OCI-LY1 (cell line): ENCODE data around the gene RPS3A.
"Not testable (repeated sequence)": the region's sequence is repeated elsewhere in the genome, so short reads cannot be mapped to it uniquely, and the experiment has no call there.

Source experiments
- H2AFZ ChIP-seq: fragments of 200-600 bp; sonication (generic), shearing (Covaris generic); 2 replicates; pipeline ENCODE4 v1.6.0; 2014; ENCODE audit warnings: antibody characterized with exemption, mild to moderate bottlenecking, low read length
- H3F3A ChIP-seq: fragments of 200-600 bp; sonication (generic), shearing (Covaris generic); 2 replicates; pipeline ENCODE4 v1.6.0; 2014; ENCODE audit warnings: mild to moderate bottlenecking, antibody characterized with exemption, low read length, moderate library complexity; ENCODE audit not compliant: insufficient read depth
- H3K27ac ChIP-seq: fragments of 200-600 bp; sonication (generic); 2 replicates; pipeline ENCODE4 v1.5.1; 2014; ENCODE audit warnings: low read length, mixed run types, mild to moderate bottlenecking, low read depth; ENCODE audit not compliant: poor library complexity, severe bottlenecking
- H3K27me3 ChIP-seq: fragments of 200-600 bp; sonication (generic); 2 replicates; pipeline ENCODE4 v1.6.0; 2014; ENCODE audit warnings: antibody characterized with exemption, mild to moderate bottlenecking, low read length, moderate library complexity; ENCODE audit not compliant: insufficient read depth
- H3K36me3 ChIP-seq: fragments of 200-600 bp; sonication (generic); 2 replicates; pipeline ENCODE4 v1.6.1; 2014; ENCODE audit warnings: mild to moderate bottlenecking, antibody characterized with exemption, low read length, moderate library complexity, mixed read lengths; ENCODE audit not compliant: insufficient read depth
- H3K4me1 ChIP-seq: fragments of 200-600 bp; sonication (generic); 2 replicates; pipeline ENCODE4 v1.5.1; 2014; ENCODE audit warnings: mild to moderate bottlenecking, low read length, moderate library complexity; ENCODE audit not compliant: insufficient read depth, severe bottlenecking
- H3K4me2 ChIP-seq: fragments of 200-600 bp; sonication (generic), shearing (Covaris generic); 2 replicates; pipeline ENCODE4 v1.6.1; 2014; ENCODE audit warnings: low read length
- H3K4me3 ChIP-seq: fragments of 200-600 bp; sonication (generic); 2 replicates; pipeline ENCODE4 v1.5.1; 2014; ENCODE audit warnings: low read length, low read depth, mild to moderate bottlenecking, mixed read lengths; ENCODE audit not compliant: poor library complexity, severe bottlenecking
- H3K79me2 ChIP-seq: fragments of 200-600 bp; shearing (Covaris generic); 2 replicates; pipeline ENCODE4 v1.6.1; 2016; ENCODE audit warnings: mixed run types, low read length, mixed read lengths; ENCODE audit not compliant: insufficient read depth
- H3K9ac ChIP-seq: fragments of 200-600 bp; sonication (generic), shearing (Covaris generic); 2 replicates; pipeline ENCODE4 v1.6.1; 2014; ENCODE audit warnings: mild to moderate bottlenecking, low read length, mixed read lengths
- H3K9me2 ChIP-seq: fragments of 200-600 bp; sonication (generic), shearing (Covaris generic); 2 replicates; pipeline ENCODE4 v1.6.1; 2014; ENCODE audit warnings: low read depth, mild to moderate bottlenecking, low read length, mixed read lengths
- H3K9me3 ChIP-seq: fragments of 200-600 bp; shearing (Covaris generic); 2 replicates; pipeline ENCODE4 v1.6.1; 2014; ENCODE audit warnings: low read length, mixed read lengths
- H4K20me1 ChIP-seq: fragments of 200-600 bp; sonication (generic), shearing (Covaris generic); 2 replicates; pipeline ENCODE4 v1.6.0; 2016; ENCODE audit warnings: mild to moderate bottlenecking, low read length; ENCODE audit not compliant: insufficient read depth
- EZH2 ChIP-seq: fragments of 200-600 bp; sonication (generic), shearing (Covaris generic); IDR thresholded peaks from 2 replicates; pipeline ENCODE4 v1.8.0; 2017; ENCODE audit warnings: borderline replicate concordance, mixed run types, mild to moderate bottlenecking, antibody characterized with exemption, low read length, moderate library complexity, mixed read lengths
- TF ChIP-seq, protein P1 (sequence below): fragments of 200-600 bp; sonication (generic), shearing (Covaris generic); IDR thresholded peaks from 2 replicates; pipeline ENCODE4 v1.5.1; 2017; ENCODE audit warnings: mild to moderate bottlenecking, antibody characterized with exemption, low read length, moderate library complexity, mixed read lengths

The RPS3A gene

DNA sequence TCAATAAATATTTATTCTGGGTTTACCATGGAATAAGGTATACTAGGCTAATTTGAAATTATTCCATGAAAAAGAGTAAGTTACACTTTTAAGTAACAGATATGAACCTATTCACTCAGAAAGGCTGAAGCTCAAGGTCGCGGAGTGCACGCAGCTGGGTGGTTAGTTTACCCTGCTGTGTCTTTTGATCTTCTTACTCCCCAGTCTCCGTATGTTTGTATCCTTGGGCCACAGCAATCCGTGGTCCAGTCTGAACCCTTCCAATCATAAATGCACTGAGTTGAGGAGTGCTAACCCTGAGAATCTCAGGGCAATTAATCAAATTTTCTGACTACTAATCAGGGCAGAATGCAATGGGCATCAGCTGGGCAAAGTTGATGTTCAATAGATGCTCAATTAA lies 33.9 kb downstream of the RPS3A start:
- no peaks in the 10 kb centered on the region for H3K79me2 ChIP-seq
- no peaks in the 10 kb centered on the region for H3K4me1 ChIP-seq
- no peak overlapping the region for H3K4me2 ChIP-seq
- H3K36me3 ChIP-seq, result no peaks in the 10 kb centered on the region
- H3K27me3 ChIP-seq, result 0 out of 2 replicates have a peak, but pooled peaks cover 3% of the 10 kb centered on the region
- H3K4me3 ChIP-seq, result no peak overlapping the region
- H3K9ac ChIP-seq, result no peak overlapping the region
- no peaks in the 10 kb centered on the region for H3F3A ChIP-seq
- H3K27ac ChIP-seq, result no peak overlapping the region
- TF ChIP-seq, protein P1, sequence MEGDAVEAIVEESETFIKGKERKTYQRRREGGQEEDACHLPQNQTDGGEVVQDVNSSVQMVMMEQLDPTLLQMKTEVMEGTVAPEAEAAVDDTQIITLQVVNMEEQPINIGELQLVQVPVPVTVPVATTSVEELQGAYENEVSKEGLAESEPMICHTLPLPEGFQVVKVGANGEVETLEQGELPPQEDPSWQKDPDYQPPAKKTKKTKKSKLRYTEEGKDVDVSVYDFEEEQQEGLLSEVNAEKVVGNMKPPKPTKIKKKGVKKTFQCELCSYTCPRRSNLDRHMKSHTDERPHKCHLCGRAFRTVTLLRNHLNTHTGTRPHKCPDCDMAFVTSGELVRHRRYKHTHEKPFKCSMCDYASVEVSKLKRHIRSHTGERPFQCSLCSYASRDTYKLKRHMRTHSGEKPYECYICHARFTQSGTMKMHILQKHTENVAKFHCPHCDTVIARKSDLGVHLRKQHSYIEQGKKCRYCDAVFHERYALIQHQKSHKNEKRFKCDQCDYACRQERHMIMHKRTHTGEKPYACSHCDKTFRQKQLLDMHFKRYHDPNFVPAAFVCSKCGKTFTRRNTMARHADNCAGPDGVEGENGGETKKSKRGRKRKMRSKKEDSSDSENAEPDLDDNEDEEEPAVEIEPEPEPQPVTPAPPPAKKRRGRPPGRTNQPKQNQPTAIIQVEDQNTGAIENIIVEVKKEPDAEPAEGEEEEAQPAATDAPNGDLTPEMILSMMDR, result no peak
- TF ChIP-seq EZH2, result no peak
- no peaks in the 10 kb centered on the region for H3K9me2 ChIP-seq
- no peaks in the 10 kb centered on the region for H4K20me1 ChIP-seq
- no peaks in the 10 kb centered on the region for H3K9me3 ChIP-seq
- no peak overlapping the region for H2AFZ ChIP-seq

DNA sequence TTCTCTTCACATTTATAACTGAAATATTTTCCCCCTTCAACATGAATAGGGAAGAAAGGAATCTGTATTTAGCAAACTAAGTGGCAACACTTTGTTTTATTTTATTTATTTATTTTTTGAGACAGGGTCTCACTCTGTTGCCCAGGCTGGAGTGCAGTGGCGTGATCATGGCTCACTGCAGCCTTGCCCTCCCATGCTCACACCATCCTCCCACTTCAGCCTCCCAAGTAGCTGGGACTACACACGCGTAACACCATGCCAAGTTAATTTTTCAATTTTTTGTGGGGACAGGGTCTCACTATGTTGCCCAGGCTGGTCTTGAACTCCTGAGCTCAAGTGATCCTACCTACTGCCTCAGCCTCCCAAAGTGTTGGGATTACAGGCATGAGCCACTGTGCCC lies 36.6 kb downstream of the RPS3A start:
- H3K27ac ChIP-seq, H3K27me3 ChIP-seq, H3K4me3 ChIP-seq: not testable (repeated sequence)

DNA sequence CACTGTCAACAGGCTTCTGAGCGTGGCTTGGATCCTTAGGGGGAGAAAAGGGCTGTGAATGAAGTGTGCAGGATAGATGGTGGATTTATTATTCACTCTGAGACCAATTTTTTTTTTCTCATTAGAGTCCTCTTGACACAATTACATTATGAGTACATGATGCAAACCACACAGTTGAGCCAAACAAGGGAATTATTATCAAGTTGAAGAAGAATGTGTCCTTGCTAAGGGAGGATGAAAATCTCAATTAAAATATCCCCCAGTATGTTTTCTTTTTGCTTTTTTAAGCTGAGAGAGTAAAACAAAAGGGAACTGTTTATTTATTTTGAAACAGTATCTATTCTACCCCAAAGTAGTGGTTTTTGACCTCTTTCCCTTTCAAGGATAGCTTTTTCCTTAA lies 40.4 kb downstream of the RPS3A start:
- H3K4me1 ChIP-seq, result no peaks in the 10 kb centered on the region
- H4K20me1 ChIP-seq, result no peaks in the 10 kb centered on the region
- no peaks in the 10 kb centered on the region for H3K27me3 ChIP-seq
- H3K79me2 ChIP-seq, result no peaks in the 10 kb centered on the region
- no peaks in the 10 kb centered on the region for H3K9me3 ChIP-seq
- TF ChIP-seq, protein P1, result no peak
- TF ChIP-seq EZH2, result no peak
- H3K4me3 ChIP-seq, result no peak overlapping the region
- H3K9me2 ChIP-seq, result no peaks in the 10 kb centered on the region
- H3K36me3 ChIP-seq, result no peaks in the 10 kb centered on the region
- no peak overlapping the region for H3K9ac ChIP-seq
- no peak overlapping the region for H2AFZ ChIP-seq
- H3K27ac ChIP-seq, result no peak overlapping the region
- H3K4me2 ChIP-seq, result no peak overlapping the region
- no peaks in the 10 kb centered on the region for H3F3A ChIP-seq

More for the DNA sequence above, 36.6 kb downstream of the RPS3A start:
- not testable (repeated sequence) for H3K9me2 ChIP-seq, H3K4me1 ChIP-seq, H4K20me1 ChIP-seq, H3F3A ChIP-seq, H3K9me3 ChIP-seq, H3K9ac ChIP-seq, H3K4me2 ChIP-seq, H3K79me2 ChIP-seq, H3K36me3 ChIP-seq, H2AFZ ChIP-seq

DNA sequence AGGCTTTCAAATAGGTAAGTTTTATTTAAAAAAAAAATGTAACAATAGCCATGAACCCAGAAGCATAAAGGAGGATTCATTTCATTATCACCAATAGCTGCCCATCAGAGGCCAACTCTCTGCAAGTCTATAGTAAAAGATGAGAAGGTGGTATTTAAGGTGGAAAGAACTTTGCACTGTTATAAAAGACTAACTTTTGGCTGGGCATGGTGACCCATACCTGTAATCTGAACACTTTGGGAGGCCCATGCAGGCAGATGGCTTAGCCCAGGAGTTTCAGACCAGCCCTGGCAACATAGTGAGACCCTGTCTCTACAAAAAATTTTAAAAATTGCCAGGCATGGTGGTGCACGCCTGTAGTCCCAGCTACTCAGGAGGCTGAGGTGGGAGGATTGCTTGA lies 43.3 kb downstream of the RPS3A start:
- Histone ChIP-seq H3K36me3 (no peaks in the 10 kb centered on the region), H3K27me3 (no peaks in the 10 kb centered on the region), H3K4me3 (no peak overlapping the region), H3K4me1 (no peaks in the 10 kb centered on the region), H3K27ac (no peak overlapping the region), H3K9ac (no peak overlapping the region), H3K4me2 (no peak overlapping the region), H3K9me2 (no peaks in the 10 kb centered on the region), H3F3A (no peaks in the 10 kb centered on the region), H3K9me3 (no peaks in the 10 kb centered on the region), H4K20me1 (no peaks in the 10 kb centered on the region), H2AFZ (no peak overlapping the region), H3K79me2 (no peaks in the 10 kb centered on the region)
- TF ChIP-seq EZH2, result no peak
- TF ChIP-seq, protein P1, result no peak
